Fibroblast of skin of scalp (primary cell): ENCODE measurements around the gene FSTL1.
"Not testable (repeated sequence)": the region's sequence is repeated elsewhere in the genome, so short reads cannot be mapped to it uniquely, and the experiment has no call there.

Experiments
- DNase-seq: peaks from one replicate; pipeline ENCODE4 v3.0.0-alpha.2; 2013

FSTL1 gene

GRCh38 chr3:120416868-120417267 is 33.9 kb downstream of the FSTL1 start:
- DNase-seq, result no peak

- no peak for DNase-seq
Observed at GRCh38 chr3:120415756-120416155, 35.0 kb downstream of the FSTL1 start.

GRCh38 chr3:120410541-120410940 is 40.3 kb downstream of the FSTL1 start:
- DNase-seq, result no peak

- DNase-seq, result no peak
Observed at GRCh38 chr3:120410116-120410515, 40.7 kb downstream of the FSTL1 start.

GRCh38 chr3:120407508-120408287 is 43.1 kb downstream of the FSTL1 start:
- DNase-seq, result no peak

- no peak for DNase-seq
Observed at GRCh38 chr3:120404876-120405275, 45.9 kb downstream of the FSTL1 start.

GRCh38 chr3:120402257-120402656 is 48.5 kb downstream of the FSTL1 start:
- DNase-seq, result no peak

- DNase-seq, result no peak
Observed at GRCh38 chr3:120399372-120399771, 51.4 kb downstream of the FSTL1 start.

GRCh38 chr3:120396469-120396868 is 54.3 kb downstream of the FSTL1 start:
- no peak for DNase-seq

GRCh38 chr3:120394347-120394746 is 56.4 kb downstream of the FSTL1 start:
- DNase-seq, result no peak

GRCh38 chr3:120393761-120394160 is 57.0 kb downstream of the FSTL1 start:
- no peak for DNase-seq

GRCh38 chr3:120393243-120393642 is 57.5 kb downstream of the FSTL1 start:
- peak; percentile 28 for DNase-seq

- DNase-seq, result no peak
Observed at GRCh38 chr3:120382941-120383447, 67.8 kb downstream of the FSTL1 start.

GRCh38 chr3:120381503-120381902 is 69.3 kb downstream of the FSTL1 start:
- no peak for DNase-seq

- DNase-seq, result not testable (repeated sequence)
Observed at GRCh38 chr3:120377948-120378347, 72.8 kb downstream of the FSTL1 start.

GRCh38 chr3:120370463-120370862 is 80.3 kb downstream of the FSTL1 start:
- no peak for DNase-seq

GRCh38 chr3:120369037-120369467 is 81.7 kb downstream of the FSTL1 start:
- DNase-seq, result no peak

- DNase-seq, result no peak
Observed at GRCh38 chr3:120368172-120368571, 82.6 kb downstream of the FSTL1 start.

GRCh38 chr3:120364821-120365220 is 86.0 kb downstream of the FSTL1 start:
- DNase-seq, result peak; percentile 41

- no peak for DNase-seq
Observed at GRCh38 chr3:120364101-120364500, 86.7 kb downstream of the FSTL1 start.

- no peak for DNase-seq
Observed at GRCh38 chr3:120357807-120358206, 93.0 kb downstream of the FSTL1 start.

- no peak for DNase-seq
Observed at GRCh38 chr3:120355486-120355885, 95.3 kb downstream of the FSTL1 start.

GRCh38 chr3:120353463-120353862 is 97.3 kb downstream of the FSTL1 start:
- no peak for DNase-seq

- no peak for DNase-seq
Observed at GRCh38 chr3:120352017-120352416, 98.8 kb downstream of the FSTL1 start.
